ENCODE measurements around the gene GMIP. TPM values are rescaled to one million over a fixed set of nuclear protein-coding genes. Genes with fewer than 3 reads are reported as not detected.
"Not testable (repeated sequence)": the region's sequence is repeated elsewhere in the genome, so short reads cannot be mapped to it uniquely, and the experiment has no call there.

Gene GMIP
- total RNA-seq, 1 donor from 2014 or later, result 18.0 TPM

GRCh38 chr19:19668230-19669012 lies 25.0 kb upstream of the GMIP start, which contains the start of gene ZNF101:
Gene ZNF101 (plus strand): TSS chr19:19668839. CDS start chr19:19668964, 125 bp downstream.
- no peaks in the 10 kb centered on the region for H3K9me3 Mint-ChIP-seq (ENCODE audit: low read depth)
- H3K36me3 Mint-ChIP-seq (ENCODE audit: low read depth), result no peaks in the 10 kb centered on the region
- no peaks in the 10 kb centered on the region for H3K27me3 Mint-ChIP-seq (ENCODE audit: low read depth)
- TF ChIP-seq CTCF (IDR thresholded peaks at IDR 0.05), result no peak
- H3K4me1 Mint-ChIP-seq (ENCODE audit: low read depth), result peaks cover 14% of the 10 kb centered on the region
- peak within 1 kb of the TSS; percentile 91 for H3K27ac Mint-ChIP-seq (ENCODE audit: unreplicated experiment)
- peak within 1 kb of the TSS; percentile 87 for H3K4me3 Mint-ChIP-seq (ENCODE audit: unreplicated experiment)
- DNase-seq (ENCODE audit: low spot score), result peak; percentile 95

- not testable (repeated sequence) for DNase-seq (ENCODE audit: low spot score); H3K36me3 Mint-ChIP-seq (ENCODE audit: low read depth); H3K9me3 Mint-ChIP-seq (ENCODE audit: low read depth); H3K4me3 Mint-ChIP-seq (ENCODE audit: unreplicated experiment); H3K27me3 Mint-ChIP-seq (ENCODE audit: low read depth); H3K27ac Mint-ChIP-seq (ENCODE audit: unreplicated experiment)
- H3K4me1 Mint-ChIP-seq (ENCODE audit: low read depth), result peaks cover 33% of the 10 kb centered on the region
Measured at GRCh38 chr19:19665420-19665948, 22.0 kb upstream of the GMIP start.

- peak; percentile 67 for TF ChIP-seq CTCF (IDR thresholded peaks at IDR 0.05)
- H3K27ac Mint-ChIP-seq (ENCODE audit: unreplicated experiment), result peak within 1 kb of the TSS; percentile 97
- H3K36me3 Mint-ChIP-seq (ENCODE audit: low read depth), result peaks cover 2% of the 10 kb centered on the region
- peaks cover 24% of the 10 kb centered on the region for H3K4me1 Mint-ChIP-seq (ENCODE audit: low read depth)
- H3K27me3 Mint-ChIP-seq (ENCODE audit: low read depth), result no peaks in the 10 kb centered on the region
- H3K4me3 Mint-ChIP-seq (ENCODE audit: unreplicated experiment), result peak within 1 kb of the TSS; percentile 92
- DNase-seq (ENCODE audit: low spot score), result peak; percentile 99
- no peaks in the 10 kb centered on the region for H3K9me3 Mint-ChIP-seq (ENCODE audit: low read depth)
Measured at GRCh38 chr19:19663256-19664120, 20.0 kb upstream of the GMIP start, which contains the start of gene ATP13A1. Gene ATP13A1 (minus strand): TSS chr19:19663676. CDS start chr19:19663666, 10 bp downstream.

- Mint-ChIP-seq H3K9me3 (ENCODE audit: low read depth) (no peaks in the 10 kb centered on the region), H3K27me3 (ENCODE audit: low read depth) (no peaks in the 10 kb centered on the region), H3K4me3 (ENCODE audit: unreplicated experiment) (peak overlapping the region; percentile 83), H3K36me3 (ENCODE audit: low read depth) (peaks cover 7% of the 10 kb centered on the region), H3K27ac (ENCODE audit: unreplicated experiment) (peak overlapping the region; percentile 64), H3K4me1 (ENCODE audit: low read depth) (peaks cover 19% of the 10 kb centered on the region)
- TF ChIP-seq CTCF (IDR thresholded peaks at IDR 0.05), result no peak
- DNase-seq (ENCODE audit: low spot score), result no peak
Measured at GRCh38 chr19:19662871-19663255, 19.4 kb upstream of the GMIP start.

GRCh38 chr19:19662344-19662743 lies 18.9 kb upstream of the GMIP start:
- H3K27ac Mint-ChIP-seq (ENCODE audit: unreplicated experiment), result peak overlapping the region; percentile 49
- H3K27me3 Mint-ChIP-seq (ENCODE audit: low read depth), result no peaks in the 10 kb centered on the region
- no peaks in the 10 kb centered on the region for H3K9me3 Mint-ChIP-seq (ENCODE audit: low read depth)
- peak overlapping the region; percentile 83 for H3K4me3 Mint-ChIP-seq (ENCODE audit: unreplicated experiment)
- peaks cover 19% of the 10 kb centered on the region for H3K4me1 Mint-ChIP-seq (ENCODE audit: low read depth)
- peaks cover 9% of the 10 kb centered on the region for H3K36me3 Mint-ChIP-seq (ENCODE audit: low read depth)
- DNase-seq (ENCODE audit: low spot score), result no peak
- no peak for TF ChIP-seq CTCF (IDR thresholded peaks at IDR 0.05)

All from chondrocyte (in vitro differentiated cells).